Measurements from ENCODE around the gene TPBGL.

TPBGL gene

DNA sequence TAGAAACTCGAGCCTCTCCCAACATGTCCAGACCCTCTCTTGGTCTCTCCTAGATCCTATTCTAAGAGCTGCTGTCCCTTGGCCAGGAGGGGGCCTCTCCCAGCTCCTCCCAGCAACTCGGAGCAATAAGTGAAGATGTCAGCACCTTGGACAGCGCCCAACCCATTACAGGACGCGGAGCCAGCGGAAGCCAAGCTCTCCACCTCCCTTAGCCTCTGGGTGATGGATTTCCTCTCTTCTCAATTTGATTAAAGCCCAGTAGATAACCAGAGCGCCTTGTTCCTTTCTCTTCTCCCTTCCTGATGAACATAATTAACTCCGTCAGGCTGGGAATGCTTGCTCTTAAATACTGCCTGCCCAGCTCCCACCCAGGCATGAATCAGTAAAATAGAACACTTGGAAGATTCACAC lies 26.2 kb upstream of the TPBGL start:
- DNase-seq: peak; percentile 57 to 71

DNA sequence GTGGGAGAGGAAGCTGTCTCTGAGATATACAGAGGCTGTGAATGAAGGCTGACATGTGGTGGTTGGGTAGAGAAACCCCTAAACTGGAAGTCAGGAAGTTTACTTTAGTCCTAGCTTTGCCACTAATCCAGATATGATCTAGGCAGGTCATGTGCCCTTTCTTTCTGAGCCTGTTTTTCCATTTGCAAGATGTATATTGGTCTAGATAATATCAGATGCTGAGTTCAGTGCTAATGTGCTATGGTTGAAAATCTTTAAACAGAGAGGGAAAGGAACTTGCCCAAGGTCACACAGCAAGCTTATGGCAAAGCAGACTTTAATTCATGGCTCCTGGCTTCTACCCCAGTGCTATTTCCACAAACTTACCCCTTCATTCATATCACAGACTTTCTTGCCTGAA lies 25.7 kb upstream of the TPBGL start:
- no peak for DNase-seq

DNA sequence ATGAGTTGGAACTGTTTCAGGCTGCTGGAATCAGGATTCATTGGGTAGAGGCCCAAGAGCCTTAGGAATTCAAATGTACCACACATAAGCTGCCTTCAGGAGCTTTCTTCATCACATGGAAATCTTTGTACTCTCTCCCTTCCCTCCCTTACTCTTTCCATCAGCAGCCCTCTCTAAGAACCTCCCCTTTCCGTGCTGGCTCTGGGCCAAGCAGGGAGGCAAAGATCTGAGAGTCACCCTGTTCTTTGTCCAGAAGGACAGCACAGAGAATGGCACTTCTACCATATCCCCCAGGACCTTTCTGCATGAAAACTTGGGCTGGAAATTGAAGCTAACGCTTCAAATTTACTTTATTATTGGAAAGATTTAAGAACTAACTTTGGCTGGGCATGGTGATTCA lies 20.7 kb upstream of the TPBGL start:
- DNase-seq: no peak

DNA sequence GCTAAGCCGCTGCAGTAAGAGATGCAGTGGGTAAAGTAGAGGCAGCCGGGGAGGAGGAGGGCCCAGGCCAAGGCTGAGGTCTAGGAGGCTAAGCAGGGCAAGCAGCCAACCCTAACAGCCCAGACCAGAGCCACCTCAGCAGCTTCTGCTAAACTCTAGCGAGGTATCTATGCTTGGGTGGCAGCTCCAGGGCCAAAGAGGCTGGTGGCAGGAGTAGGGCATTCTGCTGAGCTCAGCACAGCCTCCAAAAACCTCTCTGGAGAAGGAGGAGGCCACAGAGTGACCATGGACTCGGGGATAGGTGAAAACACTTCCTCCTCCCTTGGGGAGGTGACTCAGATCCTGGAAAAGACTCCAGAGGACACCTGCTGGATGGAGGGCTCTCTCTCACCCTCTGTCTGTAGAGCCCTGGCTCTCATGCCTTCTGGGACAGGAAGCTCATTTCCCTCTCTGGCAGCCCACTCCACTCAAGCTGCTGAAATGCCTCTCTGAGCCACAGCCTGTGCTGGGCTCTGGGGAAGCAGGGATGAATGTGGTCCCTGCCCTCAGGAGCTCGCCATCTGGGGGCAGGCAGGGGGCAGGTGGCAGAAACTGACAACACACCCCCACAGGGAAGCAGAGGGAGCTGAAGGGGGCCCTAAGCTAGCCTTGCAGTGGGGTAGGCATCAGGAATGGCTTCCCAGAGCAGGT lies 16.5 kb upstream of the TPBGL start:
- no peak for DNase-seq

DNA sequence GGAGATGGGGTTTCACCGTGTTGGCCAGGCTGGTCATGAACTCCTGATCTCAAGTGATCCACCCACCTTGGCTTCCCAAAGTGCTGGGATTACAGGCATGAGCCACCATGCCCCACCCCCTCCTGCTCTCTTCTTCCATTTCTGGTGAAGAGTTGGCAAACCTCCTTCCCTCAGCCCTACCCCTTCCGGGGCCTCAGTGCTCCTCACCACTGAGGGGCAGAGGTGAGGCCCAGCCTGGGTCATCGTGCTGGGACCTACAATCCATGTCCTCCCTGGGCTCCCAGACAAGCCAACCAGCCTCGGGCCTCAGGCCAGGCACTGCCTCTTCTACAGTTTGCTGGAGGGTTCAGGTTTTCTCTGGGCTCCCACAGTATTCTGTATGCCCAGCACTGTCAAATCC lies 14.8 kb upstream of the TPBGL start:
- no peak for DNase-seq

DNA sequence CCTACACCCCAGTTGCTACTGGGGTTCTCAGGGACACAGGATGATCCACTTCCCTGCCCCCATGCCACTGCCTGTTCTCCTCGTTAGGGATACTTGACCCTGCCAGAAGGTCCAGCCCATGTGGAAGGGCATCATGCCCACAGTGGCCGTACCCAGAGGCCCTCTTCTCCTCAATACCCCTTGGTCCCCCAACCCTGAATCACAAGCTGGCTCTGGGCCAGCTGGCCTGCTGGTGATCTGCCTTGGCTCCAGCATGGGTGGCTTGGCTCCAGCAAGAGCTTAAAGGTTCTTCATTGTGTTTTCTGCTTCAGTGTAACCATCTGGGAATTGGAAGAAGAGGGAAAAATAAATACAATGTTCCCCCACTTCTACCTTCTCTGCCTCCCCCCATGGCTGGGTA lies 11.1 kb upstream of the TPBGL start:
- DNase-seq: no peak

DNA sequence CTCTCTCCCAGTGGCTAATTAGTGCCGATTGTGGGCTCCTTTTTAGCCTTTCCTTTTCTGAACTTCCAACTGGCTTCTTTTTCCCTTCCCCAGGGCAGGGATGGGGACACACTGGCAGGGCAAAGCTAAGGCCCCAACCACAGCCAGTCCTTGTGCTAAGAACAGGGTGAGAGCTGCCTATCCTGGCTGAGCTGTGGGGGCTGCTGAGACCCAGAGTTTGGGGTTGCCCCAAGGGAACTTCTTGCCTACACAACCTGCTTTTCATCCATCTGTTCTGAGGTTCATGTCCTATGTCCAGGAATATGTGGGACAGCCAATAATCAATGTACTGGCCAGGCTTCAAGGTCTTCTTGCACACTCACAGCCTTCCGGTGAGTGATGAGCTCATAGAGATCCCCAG lies 10.0 kb upstream of the TPBGL start:
- DNase-seq: no peak

DNA sequence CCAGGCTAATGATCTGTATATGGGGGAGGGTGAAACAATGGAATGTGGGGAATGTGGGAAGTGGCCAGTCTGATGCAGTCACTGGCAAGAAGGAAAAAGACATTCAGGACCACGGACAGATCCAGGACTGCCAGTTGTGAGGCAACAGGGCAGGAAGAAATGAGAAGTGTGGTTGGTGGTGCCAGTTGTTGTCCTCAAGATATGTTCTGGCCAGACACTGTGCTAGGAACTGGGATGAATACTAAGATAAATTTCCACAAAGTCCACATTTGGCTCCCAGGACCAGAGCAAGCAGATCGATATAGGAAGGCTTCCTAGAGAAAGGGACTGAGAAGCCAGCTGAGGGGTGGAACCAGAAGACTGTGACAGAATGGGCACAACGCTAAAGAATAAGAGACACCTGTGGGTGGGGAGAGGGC lies 6.8 kb upstream of the TPBGL start:
- peak in 1 of 2 donors; percentile 29 for DNase-seq

DNA sequence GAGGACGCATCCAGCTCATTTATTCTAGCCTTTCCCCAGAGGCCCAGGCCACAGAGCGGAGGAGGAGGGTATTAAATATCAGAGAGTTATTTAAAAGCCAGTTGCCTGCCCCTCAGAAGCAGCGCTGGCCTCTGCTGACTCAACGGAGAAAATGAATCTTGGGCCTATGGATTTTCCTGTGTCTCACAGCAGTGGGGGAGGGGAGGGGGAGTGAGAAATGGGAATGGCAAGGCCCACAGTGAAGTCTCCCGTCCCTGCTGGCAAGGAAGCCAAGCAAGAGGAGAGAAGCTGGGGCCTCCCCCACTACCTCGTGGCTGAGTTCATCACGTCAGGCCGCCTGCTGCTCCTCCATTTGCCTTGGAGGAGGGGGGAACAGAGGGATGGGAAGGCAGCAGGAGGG lies 4.5 kb upstream of the TPBGL start:
- no peak for DNase-seq

DNA sequence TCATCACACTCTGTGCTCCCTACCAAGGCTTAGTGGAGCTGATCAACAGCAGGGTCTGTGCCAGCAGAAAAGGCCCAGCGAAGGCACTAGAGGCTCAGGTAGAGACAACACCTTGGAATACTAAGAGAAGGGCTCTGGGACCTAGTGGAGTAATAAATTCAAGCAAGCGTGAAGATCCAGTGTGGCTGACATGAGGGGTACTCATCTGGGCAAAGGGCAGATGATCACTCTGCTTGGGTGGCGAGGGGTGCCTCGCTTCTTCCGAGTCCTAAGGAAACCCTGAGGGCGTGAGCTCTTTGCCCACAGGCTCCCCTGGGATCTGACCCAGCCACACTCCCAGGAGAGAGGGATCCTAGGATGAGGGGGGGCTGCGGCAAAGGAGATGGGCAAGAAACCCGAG lies 3.5 kb upstream of the TPBGL start:
- DNase-seq: no peak

DNA sequence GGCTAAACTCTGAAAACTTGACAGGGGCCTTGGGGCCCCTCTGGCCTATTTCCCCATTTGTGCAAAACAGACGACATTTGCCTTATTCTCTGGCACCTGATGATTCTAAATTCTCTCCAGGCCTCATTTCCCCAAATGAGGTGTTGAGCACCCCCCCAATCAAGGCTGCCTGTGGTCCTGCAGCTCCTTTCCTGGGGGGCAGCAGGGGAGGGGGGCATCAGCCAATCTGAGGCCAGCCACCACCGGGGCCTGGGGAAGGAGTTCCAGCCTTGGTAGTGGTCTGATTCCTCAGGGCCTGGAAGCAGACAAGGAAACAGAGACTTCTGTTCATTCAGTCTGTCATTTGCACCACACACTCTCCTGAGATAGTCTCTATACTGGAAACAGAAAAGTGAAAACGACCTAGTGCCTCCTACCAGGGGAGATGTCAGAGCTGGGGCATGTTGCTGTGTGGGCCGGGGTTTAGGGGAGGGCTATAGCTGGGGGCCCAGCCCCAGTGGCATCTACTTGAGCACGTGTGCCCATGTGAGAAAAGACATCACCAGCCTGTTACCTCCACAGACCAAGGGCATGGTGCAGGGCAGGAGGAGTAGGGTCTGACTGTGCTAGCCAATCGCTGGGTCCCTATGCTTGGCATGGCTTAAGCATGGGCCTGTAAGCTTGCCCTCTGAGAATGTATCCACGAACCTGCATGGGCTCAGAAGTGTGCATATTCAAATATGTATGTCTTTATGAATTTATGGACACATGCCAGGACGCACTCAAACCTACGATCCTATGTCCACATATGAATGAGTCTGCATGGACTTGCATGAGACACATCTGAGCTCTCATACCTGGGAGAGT lies 1.8 kb upstream of the TPBGL start:
- no peak for DNase-seq

DNA sequence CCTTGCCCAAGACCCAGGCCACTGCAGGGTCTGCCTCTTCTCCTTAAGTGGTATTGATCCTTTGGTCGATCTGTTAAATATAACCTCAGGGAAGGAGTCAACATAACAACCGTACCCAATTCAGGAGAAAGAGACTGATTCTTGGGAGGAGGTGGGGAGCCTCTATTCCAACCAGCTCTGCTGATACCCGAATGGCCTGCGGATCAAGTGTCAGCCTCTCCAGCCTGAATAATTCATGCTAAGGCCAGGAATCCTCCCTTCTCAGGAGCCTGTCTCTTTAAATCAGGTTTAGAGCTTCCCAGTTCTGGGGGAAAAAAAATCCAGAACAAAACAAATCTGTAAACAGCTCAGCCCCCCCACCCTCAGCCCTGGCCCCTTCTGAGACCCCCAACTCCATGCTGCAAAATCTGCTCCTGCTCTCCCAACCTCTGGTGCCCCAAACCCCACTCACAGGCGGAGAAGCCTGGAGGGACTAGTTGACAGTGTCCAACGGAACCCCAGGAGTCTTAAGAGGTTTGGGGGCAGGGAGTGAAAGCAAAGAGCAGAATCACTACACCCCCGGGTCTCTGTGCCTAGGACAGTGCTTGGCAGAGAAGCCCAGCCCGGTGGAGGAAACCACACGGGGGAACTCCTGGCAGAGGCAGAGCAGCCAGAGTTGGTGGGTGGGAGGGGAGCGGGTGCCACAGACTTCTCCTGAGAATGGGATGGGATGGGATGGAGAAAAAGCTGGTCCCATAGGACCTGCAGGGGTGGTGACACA lies 863 bp upstream of the TPBGL start:
- DNase-seq: no peak

DNA sequence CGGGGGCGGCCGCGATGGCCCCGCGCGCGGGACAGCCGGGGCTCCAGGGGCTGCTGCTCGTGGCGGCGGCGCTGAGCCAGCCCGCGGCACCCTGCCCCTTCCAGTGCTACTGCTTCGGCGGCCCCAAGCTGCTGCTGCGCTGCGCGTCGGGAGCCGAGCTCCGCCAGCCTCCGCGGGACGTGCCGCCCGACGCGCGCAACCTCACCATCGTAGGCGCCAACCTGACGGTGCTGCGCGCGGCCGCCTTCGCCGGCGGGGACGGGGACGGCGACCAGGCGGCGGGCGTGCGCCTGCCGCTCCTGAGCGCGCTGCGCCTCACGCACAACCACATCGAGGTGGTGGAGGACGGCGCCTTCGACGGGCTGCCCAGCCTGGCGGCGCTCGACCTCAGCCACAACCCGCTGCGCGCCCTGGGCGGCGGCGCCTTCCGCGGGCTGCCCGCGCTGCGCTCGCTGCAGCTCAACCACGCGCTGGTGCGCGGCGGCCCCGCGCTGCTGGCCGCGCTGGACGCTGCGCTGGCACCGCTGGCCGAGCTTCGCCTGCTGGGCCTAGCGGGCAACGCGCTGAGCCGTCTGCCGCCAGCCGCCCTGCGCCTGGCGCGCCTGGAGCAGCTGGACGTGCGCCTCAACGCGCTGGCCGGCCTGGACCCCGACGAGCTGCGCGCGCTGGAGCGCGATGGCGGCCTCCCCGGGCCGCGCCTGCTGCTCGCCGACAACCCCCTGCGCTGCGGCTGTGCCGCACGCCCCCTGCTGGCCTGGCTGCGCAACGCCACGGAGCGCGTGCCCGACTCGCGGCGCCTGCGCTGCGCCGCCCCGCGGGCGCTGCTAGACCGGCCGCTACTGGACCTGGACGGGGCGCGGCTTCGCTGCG lies 697 bp downstream of the TPBGL start:
- DNase-seq: peak; percentile 83 to 92

DNA sequence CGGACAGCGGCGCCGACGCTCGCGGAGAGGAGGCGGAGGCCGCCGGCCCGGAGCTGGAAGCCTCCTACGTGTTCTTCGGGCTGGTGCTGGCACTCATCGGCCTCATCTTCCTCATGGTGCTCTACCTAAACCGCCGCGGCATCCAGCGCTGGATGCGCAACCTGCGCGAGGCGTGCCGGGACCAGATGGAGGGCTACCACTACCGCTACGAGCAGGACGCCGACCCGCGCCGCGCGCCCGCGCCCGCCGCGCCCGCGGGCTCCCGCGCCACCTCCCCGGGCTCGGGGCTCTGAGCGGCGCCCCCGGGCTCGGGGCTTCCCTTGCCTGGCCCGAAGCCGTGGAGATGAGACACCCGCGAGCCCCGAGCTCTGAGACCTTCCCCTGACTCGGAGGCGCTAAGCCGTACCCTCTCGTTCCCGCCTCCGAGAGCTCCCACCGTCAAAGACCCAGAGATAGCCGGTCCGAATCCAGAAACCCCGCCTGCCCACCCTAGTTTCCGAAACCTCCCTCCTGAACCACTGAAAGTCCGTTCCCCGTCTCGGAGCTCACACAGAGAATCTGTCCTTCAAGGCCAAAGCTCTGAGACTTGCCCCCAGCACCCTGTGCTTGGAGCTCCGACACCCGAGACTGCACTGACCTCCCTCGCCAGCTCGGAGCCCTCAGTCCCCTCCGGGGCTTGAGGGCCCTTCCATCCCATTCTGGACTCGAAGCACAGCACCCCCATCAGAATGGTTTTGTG lies 1.5 kb downstream of the TPBGL start:
- no peak for DNase-seq

DNA sequence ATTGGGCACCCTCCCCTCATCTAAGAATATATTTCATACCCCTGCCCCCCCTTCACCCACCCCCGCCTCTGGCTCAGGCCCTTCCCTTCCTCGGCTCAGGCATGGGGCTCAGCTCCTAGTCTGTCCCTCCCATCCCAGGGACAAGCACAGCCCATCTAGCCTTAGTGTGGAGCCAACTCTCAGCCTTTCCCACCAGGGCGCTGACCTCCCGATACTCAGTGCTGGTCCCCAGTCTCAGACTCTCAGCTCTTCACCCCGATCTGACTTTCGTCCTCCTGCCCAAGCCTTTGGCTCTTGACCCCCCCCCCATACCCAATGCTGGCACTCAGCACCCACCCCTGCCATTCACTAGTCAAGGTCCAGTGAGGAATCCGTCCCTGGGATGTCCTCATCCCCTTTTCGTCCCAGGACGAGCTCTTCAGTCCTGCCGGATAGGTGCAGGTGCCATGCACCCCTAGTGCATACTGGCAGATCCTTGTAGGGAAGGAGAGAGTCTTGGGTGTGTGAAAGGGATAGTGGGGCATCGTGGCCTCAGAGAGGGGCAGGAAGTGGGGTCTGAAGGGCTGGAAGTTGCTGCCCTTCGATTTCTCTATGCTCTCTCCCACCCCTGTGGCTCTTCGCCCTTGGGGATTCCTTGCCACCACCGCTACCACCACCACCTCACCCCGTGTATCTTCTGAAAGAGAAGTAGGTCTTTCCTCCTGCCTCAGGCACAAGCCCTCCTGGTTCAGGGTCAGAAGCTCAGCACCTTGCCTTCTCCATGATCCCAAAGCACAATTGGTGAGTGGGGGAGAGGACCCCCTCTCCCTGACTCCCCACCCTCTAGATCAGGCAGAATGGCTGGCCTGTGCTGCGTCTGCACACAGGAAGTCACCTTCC lies 2.4 kb downstream of the TPBGL start:
- no peak for DNase-seq

DNA sequence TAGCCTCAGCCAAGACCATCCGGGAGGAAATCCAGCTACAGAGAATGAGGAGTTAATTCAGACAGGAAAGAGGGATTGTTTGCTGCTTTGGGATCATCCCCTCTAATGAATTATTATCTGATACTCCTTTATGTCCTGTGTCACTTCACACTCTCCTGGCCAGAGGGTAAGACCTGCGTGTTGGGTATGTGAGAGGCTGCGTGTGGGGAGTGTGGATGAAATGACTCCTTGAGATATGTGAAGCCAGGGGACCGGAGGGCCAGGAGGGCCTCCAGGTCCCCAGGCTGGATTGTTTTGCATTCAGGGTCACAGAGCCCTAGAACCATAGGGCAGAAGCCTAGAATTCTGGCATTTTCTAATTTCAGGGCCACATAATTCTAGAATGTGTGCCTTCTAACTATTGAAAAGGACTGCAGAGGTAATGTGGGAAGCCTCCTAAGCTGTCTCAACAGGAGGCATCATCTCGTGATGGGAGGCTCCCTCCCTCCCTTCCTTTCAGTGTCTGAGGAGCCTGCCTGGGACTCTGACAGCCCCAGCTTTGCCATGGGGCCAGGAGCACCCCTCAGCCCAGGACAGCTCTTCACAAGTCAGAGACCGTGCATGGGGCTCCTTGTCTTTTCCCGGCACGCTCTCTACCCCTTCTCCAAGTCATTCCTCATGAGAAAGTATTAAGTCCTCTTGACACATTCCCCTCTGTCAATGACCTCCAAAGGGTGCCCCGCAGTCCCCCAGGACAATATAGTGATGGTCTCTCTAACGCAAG lies 3.7 kb downstream of the TPBGL start:
- DNase-seq: no peak

DNA sequence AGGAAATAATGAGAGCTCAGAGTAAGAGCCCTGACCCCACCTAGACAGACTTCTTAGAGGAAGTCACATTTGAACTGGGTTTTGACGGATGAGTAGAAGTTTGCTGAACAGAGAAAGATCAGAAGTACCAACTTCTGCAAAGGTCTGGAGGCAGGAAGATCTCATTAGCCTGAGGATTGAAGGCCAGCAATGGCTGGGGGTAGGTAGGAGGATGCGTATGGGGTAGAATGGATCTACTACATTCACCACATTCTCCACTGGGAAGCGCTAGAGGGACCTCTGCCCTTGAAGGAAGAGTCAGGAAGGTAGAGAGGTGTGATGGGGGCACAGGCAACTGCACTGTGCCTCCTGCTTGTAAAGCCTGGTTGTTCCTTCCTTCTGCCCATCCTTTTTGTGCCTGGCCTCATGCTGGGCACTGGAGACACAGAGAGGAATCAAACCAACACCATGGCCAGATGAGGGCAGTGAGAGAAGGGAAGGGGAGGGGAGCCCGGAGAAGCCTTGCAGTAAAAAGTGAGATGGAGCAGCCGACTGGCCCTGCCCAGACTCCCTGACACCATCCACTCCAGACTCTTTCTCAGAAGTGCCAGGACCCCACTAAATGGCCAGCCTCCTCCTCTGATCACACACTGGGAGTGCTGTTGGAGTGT lies 4.9 kb downstream of the TPBGL start:
- DNase-seq: no peak

DNA sequence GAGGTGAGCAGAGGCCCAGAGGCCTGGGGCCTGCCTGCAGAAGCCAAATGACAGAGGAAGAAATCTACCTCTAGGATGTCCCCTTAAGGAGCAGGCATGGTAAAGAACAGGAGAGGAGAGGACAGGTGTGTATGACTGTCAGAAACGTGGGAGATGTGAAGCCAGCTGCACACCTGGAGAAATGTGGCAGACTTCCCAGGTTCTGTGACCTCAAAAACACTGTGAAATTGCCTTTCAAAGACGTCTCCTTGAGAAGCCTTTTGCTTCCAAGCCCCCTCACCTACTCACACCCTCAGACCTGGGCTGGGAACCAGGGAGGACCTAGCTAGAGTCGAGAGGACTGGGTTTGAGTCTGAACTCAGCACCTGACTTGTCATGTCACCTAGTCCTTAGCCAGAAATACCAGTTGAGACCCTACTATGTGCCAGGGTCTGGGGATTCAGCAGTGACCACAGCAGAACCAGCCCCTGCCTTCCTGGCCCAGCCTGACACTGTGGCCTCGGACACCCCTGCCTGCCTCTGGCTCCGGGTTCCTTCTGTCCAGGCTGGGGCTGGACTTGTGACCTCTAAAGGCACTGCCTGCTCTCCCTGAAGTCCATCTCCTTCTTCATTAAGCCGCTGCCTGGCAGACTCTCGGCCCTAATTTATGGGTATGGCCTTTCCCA lies 5.6 kb downstream of the TPBGL start:
- no peak for DNase-seq

Data from CD4-positive, alpha-beta T cell treated with Interferon alpha-2 for 1 hour (primary cell).